GM18951 (cell line): Measurements from ENCODE around the gene PAK5.

Experiments used
- POLR2A ChIP-seq: IDR thresholded peaks from 4 replicates; pipeline ENCODE4 v1.6.1; 2011; ENCODE audit warnings: mild to moderate bottlenecking; ENCODE audit not compliant: insufficient read length, insufficient read depth; ENCODE audit errors: extremely low read depth
- in situ Hi-C: fragments of 300-500 bp; cut with MboI; formaldehyde crosslinking; loops from one replicate; pipeline ENCODE4 v1.12.0; 2022; ENCODE audit warnings: low sequenced_read_pairs, mixed read lengths, inconsistent platforms; ENCODE audit not compliant: unreplicated experiment

The PAK5 gene

GRCh38 chr20:9838378-9839295 lies at the start of gene PAK5:
Gene PAK5 (minus strand): TSS chr20:9839076. CDS start chr20:9644328, 194,748 bp downstream.
- in situ Hi-C loops, result no loop called here
- no peak for TF ChIP-seq POLR2A

GRCh38 chr20:9887706-9888105 lies 48.8 kb upstream of the PAK5 start:
- in situ Hi-C loops, result no loop called here
- TF ChIP-seq POLR2A, result no peak

GRCh38 chr20:9886227-9886626 lies 47.4 kb upstream of the PAK5 start:
- in situ Hi-C loops, result no loop called here
- TF ChIP-seq POLR2A, result no peak

GRCh38 chr20:9884666-9885065 lies 45.8 kb upstream of the PAK5 start:
- in situ Hi-C loops, result no loop called here
- no peak for TF ChIP-seq POLR2A

- in situ Hi-C loops, result no loop called here
- TF ChIP-seq POLR2A, result no peak
Measured at GRCh38 chr20:9884061-9884460, 45.2 kb upstream of the PAK5 start.

- no peak for TF ChIP-seq POLR2A
- in situ Hi-C loops, result no loop called here
Measured at GRCh38 chr20:9877932-9878495, 39.1 kb upstream of the PAK5 start.

- in situ Hi-C loops, result no loop called here
- no peak for TF ChIP-seq POLR2A
Measured at GRCh38 chr20:9867196-9867980, 28.5 kb upstream of the PAK5 start.

- in situ Hi-C loops, result no loop called here
- TF ChIP-seq POLR2A, result no peak
Measured at GRCh38 chr20:9852566-9852965, 13.7 kb upstream of the PAK5 start.

- no peak for TF ChIP-seq POLR2A
- in situ Hi-C loops, result no loop called here
Measured at GRCh38 chr20:9839626-9840025, 750 bp upstream of the PAK5 start.

- in situ Hi-C loops, result no loop called here
Measured at GRCh38 chr20:9838035-9838377, 870 bp downstream of the PAK5 start.

GRCh38 chr20:9837634-9838033 lies 1.2 kb downstream of the PAK5 start:
- TF ChIP-seq POLR2A, result no peak
- in situ Hi-C loops, result no loop called here

More at GRCh38 chr20:9838035-9838377, 870 bp downstream of the PAK5 start:
- no peak for TF ChIP-seq POLR2A

- in situ Hi-C loops, result no loop called here
- TF ChIP-seq POLR2A, result no peak
Measured at GRCh38 chr20:9835302-9835701, 3.6 kb downstream of the PAK5 start.

- TF ChIP-seq POLR2A, result no peak
- in situ Hi-C loops, result no loop called here
Measured at GRCh38 chr20:9831032-9831431, 7.8 kb downstream of the PAK5 start.
